ENCODE data around the gene PRKACB. TPM values are rescaled to one million over a fixed set of nuclear protein-coding genes. Genes with fewer than 3 reads are reported as not detected.
"Not testable (repeated sequence)": the region's sequence is repeated elsewhere in the genome, so short reads cannot be mapped to it uniquely, and the experiment has no call there.

PRKACB gene
- total RNA-seq, 1 donor from 2014 or later: 35.4 TPM

GRCh38 chr1:84224905-84225304 lies 80.8 kb downstream of the PRKACB start:
- Mint-ChIP-seq H3K27ac (ENCODE audit: unreplicated experiment) (no peak overlapping the region), H3K36me3 (ENCODE audit: unreplicated experiment) (peaks cover 21% of the 10 kb centered on the region), H3K27me3 (ENCODE audit: unreplicated experiment) (no peaks in the 10 kb centered on the region), H3K9me3 (ENCODE audit: unreplicated experiment) (peaks cover 28% of the 10 kb centered on the region), H3K4me1 (ENCODE audit: unreplicated experiment) (no peaks in the 10 kb centered on the region), H3K4me3 (ENCODE audit: unreplicated experiment) (no peak overlapping the region)
- no peak for TF ChIP-seq CTCF (IDR thresholded peaks at IDR 0.05)
- DNase-seq (ENCODE audit: extremely low spot score, unreplicated experiment): no peak

GRCh38 chr1:84225646-84226045 lies 81.6 kb downstream of the PRKACB start:
- Mint-ChIP-seq H3K9me3 (ENCODE audit: unreplicated experiment) (peaks cover 21% of the 10 kb centered on the region), H3K27me3 (ENCODE audit: unreplicated experiment) (no peaks in the 10 kb centered on the region), H3K27ac (ENCODE audit: unreplicated experiment) (no peak overlapping the region), H3K4me3 (ENCODE audit: unreplicated experiment) (no peak overlapping the region), H3K4me1 (ENCODE audit: unreplicated experiment) (no peaks in the 10 kb centered on the region), H3K36me3 (ENCODE audit: unreplicated experiment) (peaks cover 16% of the 10 kb centered on the region)
- DNase-seq (ENCODE audit: extremely low spot score, unreplicated experiment): no peak
- TF ChIP-seq CTCF (IDR thresholded peaks at IDR 0.05): no peak

- not testable (repeated sequence) for DNase-seq (ENCODE audit: extremely low spot score, unreplicated experiment)
Measured at GRCh38 chr1:84232676-84233075, 88.6 kb downstream of the PRKACB start.

GRCh38 chr1:84236256-84236655 lies 92.2 kb downstream of the PRKACB start:
- no peak for TF ChIP-seq CTCF (IDR thresholded peaks at IDR 0.05)
- H3K36me3 Mint-ChIP-seq (ENCODE audit: unreplicated experiment): peaks cover 27% of the 10 kb centered on the region
- H3K27ac Mint-ChIP-seq (ENCODE audit: unreplicated experiment): no peak overlapping the region
- no peaks in the 10 kb centered on the region for H3K4me1 Mint-ChIP-seq (ENCODE audit: unreplicated experiment)
- DNase-seq (ENCODE audit: extremely low spot score, unreplicated experiment): no peak
- H3K27me3 Mint-ChIP-seq (ENCODE audit: unreplicated experiment): no peaks in the 10 kb centered on the region
- H3K4me3 Mint-ChIP-seq (ENCODE audit: unreplicated experiment): no peak overlapping the region
- H3K9me3 Mint-ChIP-seq (ENCODE audit: unreplicated experiment): peaks cover 4% of the 10 kb centered on the region

More at GRCh38 chr1:84232676-84233075, 88.6 kb downstream of the PRKACB start:
- H3K4me3 Mint-ChIP-seq (ENCODE audit: unreplicated experiment); H3K27ac Mint-ChIP-seq (ENCODE audit: unreplicated experiment); H3K9me3 Mint-ChIP-seq (ENCODE audit: unreplicated experiment); H3K4me1 Mint-ChIP-seq (ENCODE audit: unreplicated experiment); H3K27me3 Mint-ChIP-seq (ENCODE audit: unreplicated experiment): not testable (repeated sequence)
- peaks cover 16% of the 10 kb centered on the region for H3K36me3 Mint-ChIP-seq (ENCODE audit: unreplicated experiment)

GRCh38 chr1:84242641-84243040 lies 98.6 kb downstream of the PRKACB start:
- Mint-ChIP-seq H3K4me1 (ENCODE audit: unreplicated experiment) (peaks cover 5% of the 10 kb centered on the region), H3K4me3 (ENCODE audit: unreplicated experiment) (no peak overlapping the region), H3K27me3 (ENCODE audit: unreplicated experiment) (no peaks in the 10 kb centered on the region), H3K9me3 (ENCODE audit: unreplicated experiment) (no peaks in the 10 kb centered on the region), H3K36me3 (ENCODE audit: unreplicated experiment) (peaks cover 12% of the 10 kb centered on the region), H3K27ac (ENCODE audit: unreplicated experiment) (no peak overlapping the region)
- no peak for TF ChIP-seq CTCF (IDR thresholded peaks at IDR 0.05)
- DNase-seq (ENCODE audit: extremely low spot score, unreplicated experiment): no peak

GRCh38 chr1:84245563-84245962 lies 101.5 kb downstream of the PRKACB start:
- no peak for TF ChIP-seq CTCF (IDR thresholded peaks at IDR 0.05)
- Mint-ChIP-seq H3K36me3 (ENCODE audit: unreplicated experiment) (peaks cover 3% of the 10 kb centered on the region), H3K27me3 (ENCODE audit: unreplicated experiment) (no peaks in the 10 kb centered on the region), H3K9me3 (ENCODE audit: unreplicated experiment) (no peaks in the 10 kb centered on the region), H3K27ac (ENCODE audit: unreplicated experiment) (no peak overlapping the region), H3K4me1 (ENCODE audit: unreplicated experiment) (peaks cover 5% of the 10 kb centered on the region), H3K4me3 (ENCODE audit: unreplicated experiment) (no peak overlapping the region)
- no peak for DNase-seq (ENCODE audit: extremely low spot score, unreplicated experiment)
